GM19099 (cell line): ENCODE data around the gene MRAP2.

Experiments used
- POLR2A ChIP-seq: IDR thresholded peaks from 3 replicates; pipeline ENCODE4 v1.6.1; 2011; ENCODE audit warnings: low read depth; ENCODE audit not compliant: insufficient read length; ENCODE audit errors: extremely low read depth

MRAP2 gene

GRCh38 chr6:84033523-84034451 lies at the start of gene MRAP2:
Gene MRAP2 (plus strand): TSS chr6:84033772. CDS start chr6:84055319, 21,547 bp downstream.
- TF ChIP-seq POLR2A = no peak

- no peak for TF ChIP-seq POLR2A
Measured at GRCh38 chr6:83984411-83984810, 49.2 kb upstream of the MRAP2 start.

DNA sequence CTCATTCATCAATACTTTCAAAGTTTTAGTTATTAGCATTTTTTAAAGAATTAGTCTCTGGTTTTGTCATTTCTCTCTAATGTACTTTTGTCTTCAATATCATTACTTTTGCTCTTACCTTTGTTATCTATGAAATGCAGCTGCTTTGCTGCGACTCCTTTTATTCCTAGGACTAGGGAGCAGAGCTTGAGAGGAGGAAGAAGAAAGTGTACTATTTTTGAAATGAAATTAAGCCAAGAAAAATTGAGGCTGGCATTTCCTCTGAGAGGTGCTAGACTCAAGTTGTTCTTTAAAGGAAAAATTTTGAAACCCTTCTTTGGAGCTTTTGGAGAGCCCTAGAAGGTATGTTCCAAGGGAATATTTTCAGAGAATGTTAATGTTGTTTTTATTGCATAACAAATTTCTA lies 48.3 kb upstream of the MRAP2 start:
- TF ChIP-seq POLR2A = no peak

DNA sequence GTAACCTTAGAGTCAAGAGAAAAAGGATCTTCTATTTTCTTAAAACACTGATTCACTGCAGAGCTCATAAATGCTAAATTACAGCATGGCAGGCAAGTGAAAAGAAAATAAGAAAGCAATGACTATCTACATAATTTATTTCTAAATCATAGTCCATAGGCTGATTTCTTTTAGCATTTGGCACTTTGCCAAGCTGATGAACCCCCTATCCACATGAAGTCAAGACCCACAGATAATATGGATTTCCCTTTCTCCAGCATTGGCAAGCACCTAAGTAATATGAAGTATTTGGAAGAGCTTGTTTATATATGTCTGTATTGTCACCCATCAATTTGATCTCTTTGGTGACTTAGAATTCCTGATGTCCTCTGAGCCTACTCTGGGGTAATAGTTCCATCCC lies 47.9 kb upstream of the MRAP2 start:
- no peak for TF ChIP-seq POLR2A

DNA sequence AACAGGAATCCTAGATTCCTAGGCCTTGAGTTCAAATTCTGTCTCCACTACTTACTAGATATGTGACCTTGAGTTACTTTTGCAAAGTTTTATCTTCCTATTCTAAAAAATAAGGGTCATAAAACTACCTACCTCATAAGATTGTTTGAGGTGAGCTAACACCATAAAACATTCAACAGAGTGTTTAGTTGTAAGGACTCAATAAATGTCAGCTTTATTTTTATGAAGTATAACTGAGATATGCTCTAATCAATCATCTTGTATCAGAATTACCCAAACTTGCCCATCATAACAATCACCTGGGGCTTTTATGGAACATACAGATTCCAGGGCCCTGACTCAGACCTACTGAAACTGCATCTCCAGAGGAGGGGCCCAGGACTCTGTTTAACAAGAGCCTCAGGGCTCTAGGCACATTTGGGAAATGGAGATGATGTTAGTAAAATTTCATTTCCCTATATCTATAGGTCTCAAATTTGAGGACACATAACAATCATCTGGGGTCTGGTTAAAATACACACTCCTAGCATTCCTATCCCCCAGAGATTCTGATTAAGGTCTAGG lies 35.5 kb upstream of the MRAP2 start:
- no peak for TF ChIP-seq POLR2A

DNA sequence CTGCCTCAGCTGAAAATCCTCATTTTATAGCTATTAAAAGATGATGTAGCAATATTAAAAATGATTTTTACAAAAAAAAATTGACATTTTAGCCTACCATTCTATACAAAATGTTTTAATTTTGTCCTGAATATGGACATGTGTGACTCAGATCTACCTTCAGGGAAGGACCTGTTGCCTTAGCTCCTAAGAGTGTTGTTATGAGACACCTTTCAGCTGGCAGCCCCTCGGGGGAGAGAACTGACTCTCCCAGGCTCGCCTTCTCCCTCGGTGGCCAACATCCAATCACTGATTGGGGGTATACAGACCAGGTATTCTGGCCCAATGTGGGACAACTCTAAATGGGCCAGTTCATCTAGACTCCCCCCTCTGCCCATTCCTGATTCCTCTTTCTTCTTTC lies 32.5 kb upstream of the MRAP2 start:
- TF ChIP-seq POLR2A = no peak

DNA sequence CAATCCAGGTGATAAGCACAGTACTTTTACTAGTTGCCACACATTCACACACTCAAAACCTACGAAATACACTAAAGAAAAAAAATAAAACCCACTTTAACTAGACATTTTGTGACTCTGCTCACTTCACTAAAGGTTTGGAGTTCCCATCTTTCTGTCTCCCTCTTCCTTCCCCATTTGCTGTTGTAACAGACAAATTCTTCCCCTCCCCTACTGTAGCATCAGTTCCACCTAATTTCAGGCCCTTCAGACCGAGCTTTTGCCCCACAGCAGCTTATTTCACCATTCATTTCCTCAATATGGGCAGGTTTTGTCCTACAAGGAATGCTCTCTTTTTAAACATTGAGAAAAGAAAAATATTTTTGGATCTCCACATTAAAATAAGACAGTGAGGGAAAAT lies 31.3 kb upstream of the MRAP2 start:
- no peak for TF ChIP-seq POLR2A

- no peak for TF ChIP-seq POLR2A
Measured at GRCh38 chr6:84003131-84003530, 30.4 kb upstream of the MRAP2 start.

DNA sequence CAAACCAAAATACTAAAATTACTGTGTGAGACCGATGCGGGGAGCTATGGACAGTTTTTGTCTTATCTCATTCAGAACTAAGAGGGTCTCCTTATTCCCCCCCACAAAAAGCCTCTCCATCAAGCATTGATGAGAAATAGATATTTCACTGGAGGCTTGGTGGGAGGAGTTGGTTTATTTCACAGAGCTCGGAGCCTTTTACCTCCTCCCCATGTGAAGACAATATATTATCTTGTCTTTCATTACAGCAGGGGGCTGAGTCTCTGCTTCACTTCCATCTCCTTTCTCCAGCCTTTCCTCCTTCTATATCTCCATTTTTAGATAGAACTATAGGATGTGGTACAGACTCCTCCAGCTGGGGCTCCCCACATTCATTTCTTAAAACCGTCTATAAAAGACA lies 29.9 kb upstream of the MRAP2 start:
- TF ChIP-seq POLR2A = no peak

DNA sequence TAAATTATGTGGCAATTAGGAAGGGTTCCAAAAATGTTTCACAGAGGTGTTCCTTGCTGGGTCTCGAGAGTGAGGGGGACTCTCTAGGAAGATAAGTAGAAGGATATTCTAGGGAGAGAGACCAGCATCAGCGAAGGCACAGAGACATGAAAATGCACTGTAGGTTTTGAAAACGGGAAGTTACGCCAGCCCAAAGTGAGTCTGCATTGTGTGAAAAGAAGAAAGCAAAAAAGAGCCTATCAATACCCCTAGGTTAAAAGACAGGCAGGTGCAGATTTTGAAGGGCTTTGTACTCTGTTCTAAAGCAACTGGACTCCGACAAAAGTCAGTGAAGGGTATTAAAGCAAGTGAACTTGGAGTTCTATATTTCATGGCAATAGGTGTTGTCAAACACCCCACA lies 25.7 kb upstream of the MRAP2 start:
- TF ChIP-seq POLR2A = no peak

DNA sequence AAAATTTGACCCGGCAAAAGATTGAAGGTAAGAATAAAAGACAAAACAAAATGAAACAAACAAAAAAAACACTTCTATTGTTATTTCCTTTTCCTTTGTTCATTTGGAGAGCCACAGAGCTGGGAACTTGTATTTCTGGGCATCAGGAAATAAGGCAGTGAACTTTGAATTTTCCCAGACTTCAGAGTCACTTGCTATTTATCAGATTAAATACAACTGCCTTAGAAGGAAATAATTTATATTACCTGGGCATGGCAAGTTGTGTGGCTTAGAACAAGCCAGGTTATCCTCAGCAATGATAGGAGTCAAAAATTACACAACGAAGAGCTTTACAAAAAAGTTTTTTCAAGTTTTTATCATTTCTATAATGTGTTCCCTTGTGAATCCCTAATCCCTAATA lies 20.2 kb upstream of the MRAP2 start:
- TF ChIP-seq POLR2A = no peak

DNA sequence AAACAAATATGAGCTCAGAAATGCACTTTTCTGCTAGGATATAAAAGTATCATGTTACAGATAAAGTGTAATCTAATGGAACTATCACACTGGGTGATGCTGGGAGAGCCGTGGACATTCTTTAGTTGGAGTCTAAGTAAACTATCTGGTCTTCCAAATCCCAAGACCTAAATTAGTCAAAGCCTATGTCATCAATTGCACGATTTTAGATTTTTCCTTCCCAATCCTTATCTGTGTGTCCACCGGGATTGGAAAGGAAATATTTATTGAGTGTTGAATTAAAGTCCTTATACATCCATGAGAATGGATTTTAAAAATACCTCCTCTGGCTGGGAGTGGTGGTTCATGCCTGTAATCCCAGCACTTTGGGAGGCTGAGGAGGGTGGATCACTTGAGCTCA lies 19.6 kb upstream of the MRAP2 start:
- no peak for TF ChIP-seq POLR2A

DNA sequence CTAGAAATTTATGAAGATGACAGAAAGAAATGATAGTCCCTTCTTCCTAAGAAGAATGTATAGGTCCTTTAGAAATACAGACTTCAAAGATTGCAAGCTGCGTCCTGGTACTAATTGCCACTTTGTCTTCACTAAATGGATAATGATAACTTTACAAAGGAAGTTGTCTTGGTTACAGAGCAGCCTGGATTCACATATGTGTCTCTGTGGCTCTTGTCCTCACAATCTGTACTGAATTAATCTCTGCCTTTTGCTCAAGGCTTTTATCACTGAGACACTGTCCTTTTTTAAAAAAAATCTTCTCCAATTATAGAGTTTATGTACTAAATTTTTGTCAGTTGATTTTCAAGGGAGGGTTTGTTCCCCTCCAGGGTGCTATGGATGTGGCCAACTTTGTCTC lies 17.5 kb upstream of the MRAP2 start:
- no peak for TF ChIP-seq POLR2A

DNA sequence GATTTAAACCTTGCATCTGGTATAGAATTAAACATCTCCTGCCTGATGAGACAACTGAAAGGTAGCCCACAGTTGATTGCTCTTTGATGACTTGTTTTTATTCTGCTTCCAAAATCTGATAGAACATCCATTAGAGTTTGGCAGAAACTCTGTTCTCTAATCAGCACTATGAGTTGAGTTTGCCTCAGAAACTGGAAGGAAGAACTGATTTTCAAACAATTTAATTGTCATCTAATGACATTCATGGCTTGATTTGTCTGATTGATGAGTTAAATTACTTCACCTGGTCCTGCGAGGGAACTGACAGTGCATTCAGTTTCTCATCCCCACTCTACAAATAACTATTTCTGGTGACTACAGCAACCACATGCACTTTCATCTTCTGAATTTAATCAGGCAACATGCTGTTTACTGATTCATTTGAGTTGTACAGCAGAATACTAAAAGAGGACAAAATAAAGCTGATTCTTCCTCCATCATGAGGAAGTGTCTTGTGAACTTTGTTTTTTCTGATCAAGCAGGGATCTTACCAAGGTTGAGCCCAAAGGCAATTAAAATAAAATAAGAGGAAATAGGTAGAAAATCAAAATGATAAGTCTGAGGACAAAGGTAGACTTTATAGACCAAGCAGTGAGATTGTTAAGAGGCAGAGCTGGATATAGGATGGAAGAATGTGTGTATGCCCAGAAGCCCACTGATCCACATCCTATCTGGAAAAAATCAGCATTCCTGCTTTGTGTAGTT lies 15.7 kb upstream of the MRAP2 start:
- TF ChIP-seq POLR2A = no peak

DNA sequence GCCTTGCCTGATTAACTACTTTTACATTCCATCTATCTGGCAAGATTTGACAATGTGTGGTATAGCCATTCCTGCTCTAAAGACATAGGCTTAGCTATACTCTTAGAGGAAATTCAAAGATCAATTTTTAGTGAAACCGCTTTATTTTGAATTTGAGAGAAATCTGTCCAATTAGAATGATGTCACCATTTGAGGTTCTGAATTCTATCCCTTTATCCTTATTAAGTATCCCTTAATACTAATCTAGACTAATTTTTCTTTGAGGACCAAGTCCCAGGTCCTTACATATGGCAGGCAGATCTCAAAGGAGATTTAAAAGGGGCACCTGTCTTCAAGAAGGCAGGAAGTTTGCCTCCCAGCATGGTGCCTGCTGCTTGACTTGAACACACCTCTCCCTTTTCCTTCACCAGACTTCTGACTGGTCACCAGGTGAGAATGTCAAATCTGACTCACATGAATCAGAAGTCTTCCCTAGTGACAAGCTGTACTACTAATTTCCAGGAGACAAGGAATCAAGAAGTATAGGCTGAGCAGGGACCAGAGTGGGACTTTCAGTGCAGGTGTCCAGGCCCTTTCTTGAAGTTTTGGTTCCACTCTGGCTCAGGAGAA lies 15.0 kb upstream of the MRAP2 start:
- TF ChIP-seq POLR2A = no peak

DNA sequence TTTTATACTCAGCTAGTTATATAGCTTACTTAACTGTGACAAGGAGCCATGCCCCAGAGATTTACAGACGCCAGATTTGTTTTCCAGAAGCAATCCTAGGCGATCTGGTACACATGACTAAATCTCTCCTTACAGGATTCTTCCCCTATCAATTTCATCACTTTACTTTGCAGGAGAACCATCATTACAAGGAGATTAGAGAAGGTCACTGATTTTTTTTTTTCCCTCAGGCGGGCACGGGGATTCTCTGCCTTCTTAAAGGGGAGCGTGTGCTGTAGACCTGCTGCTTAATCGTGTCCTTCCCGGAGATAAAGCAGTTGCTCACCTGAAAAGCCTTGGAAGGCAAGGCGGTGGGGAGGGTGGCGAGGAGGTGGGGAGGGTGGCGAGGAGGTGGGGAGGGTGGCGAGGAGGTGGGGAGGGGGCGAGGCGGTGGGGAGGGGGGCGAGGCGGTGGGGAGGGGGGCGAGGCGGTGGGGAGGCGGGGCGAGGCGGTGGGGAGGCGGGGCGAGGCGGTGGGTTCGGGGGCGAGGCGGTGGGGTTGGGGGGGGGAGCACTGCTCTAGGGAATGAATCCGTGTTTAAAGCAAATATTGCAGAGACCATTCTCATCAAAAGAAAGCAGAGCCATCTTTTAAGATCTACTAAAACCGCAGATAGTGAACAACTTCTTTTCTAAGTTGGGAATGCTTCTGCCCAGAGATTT lies 14.3 kb upstream of the MRAP2 start:
- TF ChIP-seq POLR2A = no peak

DNA sequence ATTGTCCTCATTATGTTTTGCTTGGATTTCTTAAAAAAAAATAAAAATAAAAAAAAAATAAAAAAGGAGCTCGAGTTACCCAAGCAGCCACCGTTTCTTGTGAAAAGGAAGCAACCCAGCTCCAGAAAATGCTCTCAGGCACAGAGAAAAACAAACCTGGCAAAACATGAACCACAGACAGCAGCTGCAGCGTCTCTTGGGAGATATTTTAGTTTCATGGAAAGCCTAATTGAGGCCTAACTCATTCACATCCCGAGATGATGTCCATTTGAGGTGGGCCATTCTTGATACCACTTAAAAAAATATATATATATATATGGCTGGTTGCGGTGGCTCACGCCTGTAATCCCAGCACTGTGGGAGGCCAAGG lies 13.7 kb upstream of the MRAP2 start:
- TF ChIP-seq POLR2A = no peak
